ENCODE data around the gene HBM. TPM values are rescaled to one million over a fixed set of nuclear protein-coding genes. Genes with fewer than 3 reads are reported as not detected.

The HBM gene
- total RNA-seq, 1 experiment from 2014 or later: not detected

- Histone ChIP-seq H3K9me3 (ENCODE audit: control insufficient read depth, low read depth, low read length) (no peaks in the 10 kb centered on the region), H4K8ac (replicated peaks; ENCODE audit: insufficient read length, low read depth, low read length) (no peak overlapping the region), H3K27ac (ENCODE audit: insufficient read length, low read depth, low read length) (no peak overlapping the region), H2BK120ac (ENCODE audit: low read depth, low read length, poor library complexity, severe bottlenecking) (no peak overlapping the region), H3K4ac (ENCODE audit: low read depth, low read length) (no peak overlapping the region), H3T11ph (ENCODE audit: low read length) (no peak overlapping the region), H4K20me1 (ENCODE audit: control insufficient read depth, insufficient read depth, insufficient read length) (no peaks in the 10 kb centered on the region), H2AFZ (ENCODE audit: low read length) (no peak overlapping the region), H2BK5ac (ENCODE audit: insufficient read length, low read length) (no peak overlapping the region), H4K91ac (ENCODE audit: insufficient read length, low read depth, low read length) (no peak overlapping the region), H2BK20ac (ENCODE audit: low read depth, low read length, poor library complexity, severe bottlenecking) (no peak overlapping the region), H3K27me3 (ENCODE audit: insufficient read depth, low read length) (no peaks in the 10 kb centered on the region; the same call in 1 of the 2 replicates), H3K79me2 (ENCODE audit: insufficient read depth, low read length) (no peaks in the 10 kb centered on the region), H3K18ac (ENCODE audit: insufficient read length, low read depth, low read length) (no peak overlapping the region), H3K9ac (ENCODE audit: extremely low read depth, insufficient read length, low read length) (no peak overlapping the region), H2AK5ac (ENCODE audit: insufficient read length, low read length) (no peak overlapping the region), H3K23me2 (ENCODE audit: insufficient read length, low read depth, low read length, poor library complexity, severe bottlenecking) (no peaks in the 10 kb centered on the region), H2BK15ac (ENCODE audit: low read depth, low read length) (no peak overlapping the region), H3K4me2 (ENCODE audit: insufficient read depth, insufficient read length, low read length) (no peak overlapping the region), H3K23ac (ENCODE audit: insufficient read length, low read depth, low read length) (no peak overlapping the region), H3K4me1 (ENCODE audit: insufficient read depth, low read length) (no peaks in the 10 kb centered on the region), H4K5ac (ENCODE audit: insufficient read length, low read depth, low read length) (no peak overlapping the region), H3K14ac (ENCODE audit: insufficient read depth, low read length) (no peak overlapping the region), H3K56ac (ENCODE audit: insufficient read length, low read depth, low read length) (no peak overlapping the region), H2BK12ac (ENCODE audit: insufficient read length, low read depth, low read length) (no peak overlapping the region), H3K79me1 (ENCODE audit: insufficient read depth, low read depth, low read length, poor library complexity, severe bottlenecking) (no peaks in the 10 kb centered on the region)
- no peaks in the 10 kb centered on the region for H3K9me3 Mint-ChIP-seq
- no peaks in the 10 kb centered on the region for H3K4me1 Mint-ChIP-seq
- no peak overlapping the region for H3K27ac Mint-ChIP-seq
- H3K27me3 Mint-ChIP-seq (ENCODE audit: low read depth): peaks cover 33% of the 10 kb centered on the region
- no peaks in the 10 kb centered on the region; a peak in 1 of 7 replicates for H3K36me3 Mint-ChIP-seq (ENCODE audit: insufficient read depth in 1 of 3, low read depth in 3 of 3)
- WGBS (ENCODE audit: extremely low coverage, insufficient read length, low lambda C conversion rate): no CpG with 5 or more reads among the region's 14 CpGs
- no peak overlapping the region for H3K4me3 Mint-ChIP-seq
- no peak for TF ChIP-seq CTCF (conservative IDR thresholded peaks at IDR 0.05)
- no peak for DNase-seq
Observed at GRCh38 chr16:144797-145252, 21.0 kb upstream of the HBM start.
